HG03097 (cell line): ENCODE data around the gene PLEKHA7.

Experiments
- ATAC-seq: cut with Tn5 transposase; IDR thresholded peaks from one replicate; pipeline ENCODE4 v1.9.1; 2021; ENCODE audit not compliant: unreplicated experiment, low FRiP score

The PLEKHA7 gene

DNA sequence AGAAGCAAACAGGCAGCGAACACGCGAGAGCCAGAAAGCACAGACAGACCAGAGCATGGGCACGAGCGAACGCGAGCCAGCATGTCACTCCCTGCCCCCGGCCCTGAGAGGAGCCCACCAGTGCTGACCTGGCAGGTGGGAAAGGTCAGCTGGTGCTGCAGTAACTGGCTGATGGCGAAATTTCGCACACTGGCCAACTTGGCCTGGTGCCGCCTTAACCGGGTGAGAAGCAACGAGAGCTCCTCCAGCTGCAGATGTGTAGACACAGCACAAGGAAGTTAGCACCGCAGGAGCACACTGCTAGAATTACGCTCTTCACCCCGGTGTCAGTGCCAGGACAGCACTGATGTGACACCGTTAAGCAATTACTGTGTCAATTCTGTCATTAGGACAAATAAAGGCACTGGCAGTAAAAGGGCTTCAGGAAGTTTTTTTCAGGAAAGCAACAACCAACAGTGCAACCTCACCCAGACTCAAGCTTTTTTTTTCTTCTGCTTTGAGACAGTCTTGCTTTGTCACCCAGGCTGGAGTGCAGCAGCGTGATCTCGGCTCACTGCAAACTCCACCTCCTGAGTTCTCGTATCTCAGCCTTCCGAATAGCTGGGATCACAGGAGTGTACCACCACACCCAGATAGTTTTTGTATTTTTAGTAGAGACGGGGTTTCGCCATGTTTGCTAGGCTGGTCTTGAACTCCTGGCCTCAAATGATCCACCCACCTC, 199.0 kb downstream of the PLEKHA7 start:
- no peak for ATAC-seq

DNA sequence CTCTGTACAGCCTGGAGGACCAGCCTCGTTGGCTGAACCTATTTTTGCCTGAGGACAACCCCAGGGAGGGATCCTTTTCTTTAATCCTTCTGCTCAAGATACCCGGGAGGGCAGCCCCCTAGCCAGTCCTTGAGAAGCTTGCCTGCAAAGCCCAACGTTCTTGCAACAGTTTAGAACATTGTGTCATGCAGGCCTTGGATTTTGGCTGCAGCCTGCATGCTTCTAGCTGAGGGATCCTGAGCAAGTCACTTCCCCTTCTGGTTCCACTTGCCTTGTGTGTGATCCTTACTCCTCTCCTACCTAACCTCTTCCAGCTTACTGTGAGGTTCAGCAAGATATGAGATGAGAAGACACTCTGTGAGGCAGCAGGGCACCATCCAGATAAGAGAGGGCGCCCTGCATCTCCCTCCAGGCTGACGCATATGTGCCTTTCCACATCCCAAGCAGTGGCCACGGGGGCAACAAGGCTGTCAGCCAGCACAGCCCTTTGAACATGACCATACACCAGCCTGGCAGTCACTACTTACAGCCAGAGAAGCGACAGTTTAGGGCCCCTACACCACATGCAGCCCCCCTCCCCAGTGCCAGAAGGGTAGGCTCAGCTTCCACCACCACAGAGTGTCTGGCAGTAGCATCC, 199.7 kb downstream of the PLEKHA7 start:
- ATAC-seq = no peak

DNA sequence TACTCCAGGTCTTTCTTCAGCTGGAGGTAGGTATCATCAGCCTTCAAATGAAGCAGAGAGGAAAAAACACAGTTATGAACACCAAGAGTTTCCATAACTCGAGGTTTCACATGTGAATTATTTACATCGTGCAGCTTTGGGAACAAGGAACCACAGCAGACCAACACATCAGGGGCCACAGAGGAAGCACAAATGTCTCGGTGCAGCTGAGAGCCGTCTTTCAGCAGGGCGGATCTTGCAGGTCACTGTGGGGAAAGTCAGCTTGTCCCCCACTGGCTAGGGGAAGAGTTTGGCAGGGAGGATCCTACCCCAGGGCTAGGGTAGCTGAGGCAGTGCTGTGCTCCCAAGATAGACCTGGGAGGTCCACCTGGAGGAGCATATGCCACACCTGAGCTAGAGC, 201.1 kb downstream of the PLEKHA7 start:
- ATAC-seq = no peak

DNA sequence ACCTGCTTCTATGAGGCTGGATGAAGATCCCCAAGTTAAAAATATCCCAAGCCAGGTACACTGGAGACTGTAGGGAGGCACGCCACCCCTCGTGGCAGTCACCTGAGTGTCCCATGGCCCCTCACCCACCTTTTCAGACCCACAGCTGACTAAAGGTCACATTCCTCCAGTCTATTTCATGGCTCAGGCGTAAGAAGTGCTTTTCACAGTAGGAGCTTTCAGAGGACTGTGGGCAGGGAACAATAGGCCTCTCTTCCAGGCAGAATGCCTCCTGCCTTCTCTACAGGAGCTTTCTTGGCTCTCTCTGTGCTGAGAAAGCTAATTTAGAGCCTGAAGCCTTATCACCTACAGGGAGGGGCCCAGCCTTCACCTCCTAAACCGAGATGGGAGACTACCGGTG, 201.9 kb downstream of the PLEKHA7 start:
- ATAC-seq = no peak

DNA sequence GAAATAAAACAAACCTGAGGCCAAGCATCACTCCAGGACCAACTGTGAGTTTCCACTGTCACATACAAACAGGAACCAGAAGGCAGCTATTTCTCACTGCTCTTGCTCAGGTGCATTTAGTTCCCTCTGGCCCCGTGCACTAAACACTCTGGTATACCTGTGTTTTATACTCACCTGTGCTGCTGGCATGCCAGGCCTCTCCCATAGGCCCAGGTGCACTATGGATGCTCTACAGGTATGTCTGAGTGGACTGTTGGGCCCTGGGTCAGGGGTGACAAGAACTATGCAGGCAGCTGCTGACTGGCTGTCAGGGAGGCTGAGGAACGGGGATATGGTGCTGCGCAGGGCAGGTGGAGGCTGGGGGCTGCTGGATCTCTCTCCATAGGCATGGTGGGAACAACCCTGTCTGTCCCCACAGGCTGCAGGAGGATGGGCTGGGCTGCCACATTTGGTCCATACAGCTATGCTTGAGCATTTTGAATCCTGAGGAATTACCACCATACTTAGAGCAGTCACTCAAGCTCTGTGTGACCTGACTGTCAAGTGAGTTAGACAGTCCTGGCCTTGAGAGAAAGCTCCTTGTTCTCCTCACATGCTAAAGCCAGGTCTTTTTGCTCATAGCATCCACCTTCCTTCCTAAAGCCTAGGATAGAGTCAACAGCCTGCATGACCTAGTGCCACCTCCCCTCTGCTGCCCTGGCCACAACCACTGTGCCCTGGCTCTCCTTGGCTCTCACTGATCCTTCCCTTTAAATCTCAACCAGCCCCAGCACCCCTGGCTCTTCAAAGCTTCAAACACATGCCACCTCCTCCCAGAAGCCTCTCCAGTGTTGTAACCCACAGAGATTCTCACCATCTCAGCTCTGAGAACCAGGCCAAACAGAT, 202.8 kb downstream of the PLEKHA7 start:
- no peak for ATAC-seq

DNA sequence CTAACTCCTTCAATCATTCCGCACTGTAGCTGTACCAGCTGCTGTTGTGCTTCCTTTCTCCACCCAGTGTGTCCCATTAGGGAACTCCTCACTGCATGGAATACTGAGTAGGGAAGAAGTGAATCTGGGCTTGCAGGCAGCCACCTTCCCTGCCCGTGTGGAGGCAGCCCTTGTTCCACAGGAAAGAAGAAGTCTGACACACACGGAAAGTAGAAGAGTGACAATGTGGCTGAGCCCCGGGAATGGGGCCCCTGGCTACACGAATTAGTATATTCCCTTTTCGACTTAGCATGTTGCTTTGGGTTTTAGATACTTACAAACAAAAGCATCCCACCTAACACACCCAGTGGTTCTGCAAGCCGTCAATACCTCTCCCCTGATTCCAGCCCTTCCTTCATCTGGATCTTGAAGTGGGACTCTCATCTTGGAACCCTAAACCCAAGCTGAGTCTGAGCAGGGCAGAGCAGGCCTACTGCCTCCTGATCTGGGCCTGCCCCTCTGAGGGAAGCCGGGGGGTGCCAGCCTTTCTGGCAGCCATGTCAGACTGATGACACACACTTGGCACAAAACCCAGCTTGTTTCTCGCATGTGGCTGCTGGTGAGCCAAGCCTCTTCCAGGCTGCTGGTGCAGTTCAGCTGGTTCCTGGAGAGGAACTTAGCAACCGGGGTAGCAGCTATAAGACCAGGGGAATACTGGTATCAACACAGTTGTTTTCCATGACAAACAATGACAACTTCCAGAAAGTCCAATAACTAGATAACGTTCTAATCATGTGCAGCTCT, 204.1 kb downstream of the PLEKHA7 start:
- no peak for ATAC-seq

DNA sequence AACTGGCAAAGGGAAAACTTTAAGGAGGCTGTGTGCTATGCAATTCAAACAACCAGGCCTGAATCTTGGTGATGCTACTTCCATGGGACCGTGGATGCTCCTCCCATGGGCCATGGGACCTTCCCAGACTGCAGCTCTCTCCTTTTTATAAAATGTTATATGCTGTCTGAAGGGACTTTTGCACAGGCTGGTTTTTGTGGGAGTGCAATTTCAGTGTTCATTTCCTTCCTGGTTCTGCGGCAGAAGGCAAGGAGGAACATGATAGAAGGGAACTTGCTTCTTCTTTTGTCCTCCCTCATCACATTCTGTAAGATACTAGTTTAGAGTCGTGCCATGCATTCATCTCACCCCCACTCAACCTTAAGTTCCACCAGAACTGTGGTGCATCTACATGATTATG, 206.9 kb downstream of the PLEKHA7 start:
- ATAC-seq = no peak

DNA sequence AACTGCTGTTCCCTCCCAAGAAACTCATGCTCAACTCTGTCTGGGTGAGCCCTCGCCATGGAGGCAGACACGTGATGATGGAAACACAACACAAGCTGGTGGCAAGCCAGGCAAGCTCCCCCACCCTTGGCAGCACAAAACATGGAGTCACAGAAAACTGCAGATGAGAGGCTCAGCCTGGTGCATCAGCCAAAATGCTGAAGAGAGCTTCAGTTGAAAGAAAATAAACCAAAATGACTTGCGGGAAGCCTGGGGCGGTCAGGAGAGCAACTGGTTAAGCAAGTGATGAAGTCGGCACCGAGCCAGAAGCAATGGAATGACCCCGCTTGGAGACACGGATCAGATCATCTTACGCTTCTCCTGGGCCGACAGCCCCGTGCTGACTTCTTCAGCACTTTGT, 207.4 kb downstream of the PLEKHA7 start:
- no peak for ATAC-seq

DNA sequence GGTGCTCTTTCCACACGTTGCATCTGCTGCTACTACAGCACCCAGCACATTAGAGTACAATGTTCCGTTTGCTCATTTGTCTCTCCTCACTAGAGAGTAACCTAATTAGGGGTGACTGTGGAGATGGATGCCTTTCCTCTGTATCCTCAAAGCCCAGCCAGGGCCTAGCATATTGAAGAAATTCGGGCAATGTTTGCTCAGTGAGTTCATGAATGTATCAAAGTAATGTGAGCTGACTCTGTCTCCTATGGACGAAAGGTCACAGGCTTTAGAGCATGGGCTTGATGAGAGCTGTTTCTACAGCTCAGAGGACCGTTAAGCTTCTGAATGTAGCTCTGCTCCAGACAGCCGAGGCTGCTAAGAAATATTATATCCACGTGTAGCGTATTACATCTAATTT, 208.3 kb downstream of the PLEKHA7 start:
- no peak for ATAC-seq

DNA sequence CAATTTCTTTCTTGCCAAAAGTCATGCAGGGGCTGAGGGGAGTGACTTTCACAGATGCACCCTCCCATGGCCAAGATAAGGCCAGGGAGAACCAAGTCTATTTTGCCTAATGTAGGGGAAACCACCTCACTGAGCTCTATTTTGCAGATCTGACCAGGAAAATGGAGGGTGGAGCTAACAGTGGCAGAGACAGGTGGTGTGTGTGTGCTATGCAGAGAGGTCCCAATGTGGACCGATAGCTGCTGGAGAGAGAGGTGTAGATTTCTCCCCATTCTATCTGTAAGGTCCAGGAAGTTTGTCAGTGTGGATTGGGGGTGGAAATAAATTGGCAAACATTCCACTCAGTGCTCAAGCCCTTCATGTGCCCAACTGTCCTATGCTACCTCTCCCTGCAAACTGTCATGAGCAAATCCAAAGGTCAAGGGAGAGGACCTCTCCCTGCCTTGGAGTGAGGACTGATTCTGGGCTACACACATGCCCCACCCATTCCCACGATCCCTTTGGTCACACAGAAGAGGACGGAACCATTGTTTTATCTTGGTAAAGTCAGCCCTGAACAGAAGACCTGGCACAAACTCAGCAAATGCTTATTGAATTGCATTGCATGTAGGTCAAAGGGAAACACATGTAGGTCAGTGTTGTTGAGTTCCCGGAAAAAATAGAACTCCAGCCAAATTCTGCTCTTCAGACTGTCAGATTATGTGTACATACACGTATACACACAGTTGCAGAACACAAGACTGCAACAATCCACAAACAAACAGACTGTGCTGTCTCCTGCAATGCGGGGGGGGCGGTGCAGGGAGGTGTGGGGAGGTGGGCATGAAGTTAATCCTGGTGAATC, 209.9 kb downstream of the PLEKHA7 start:
- no peak for ATAC-seq

DNA sequence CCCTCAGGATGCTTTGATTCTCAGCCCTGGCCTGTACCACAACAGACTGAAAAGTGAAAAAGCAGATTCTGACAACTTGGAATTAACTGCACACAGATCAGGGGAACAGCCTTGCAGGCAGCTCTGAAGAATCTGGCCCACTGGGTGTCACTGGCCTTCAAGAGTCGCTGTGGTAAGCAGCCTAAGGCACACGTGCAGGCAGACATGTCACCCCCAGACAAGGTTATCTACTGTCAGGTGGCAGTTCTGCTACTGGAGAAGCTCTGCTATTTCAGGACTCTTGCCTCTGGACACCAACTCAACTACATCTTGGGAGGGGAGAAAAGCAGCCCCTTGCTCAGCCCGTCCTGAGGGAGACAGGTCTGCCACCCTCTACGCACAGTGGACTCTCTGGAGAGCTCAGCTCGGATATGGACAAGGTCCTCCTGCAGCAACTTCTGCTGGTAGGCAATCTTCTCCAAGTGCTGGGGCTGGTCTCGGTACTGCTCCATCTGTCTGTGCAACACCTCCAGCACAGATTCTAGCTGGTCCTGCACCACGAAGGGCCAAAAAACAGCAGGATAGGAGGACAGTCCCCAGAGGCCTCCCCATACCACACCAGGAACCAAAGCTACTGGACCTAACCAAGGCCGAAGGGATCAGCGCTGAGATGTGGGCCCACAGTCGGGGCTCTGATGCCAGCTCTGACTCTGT, 212.8 kb downstream of the PLEKHA7 start:
- no peak for ATAC-seq

DNA sequence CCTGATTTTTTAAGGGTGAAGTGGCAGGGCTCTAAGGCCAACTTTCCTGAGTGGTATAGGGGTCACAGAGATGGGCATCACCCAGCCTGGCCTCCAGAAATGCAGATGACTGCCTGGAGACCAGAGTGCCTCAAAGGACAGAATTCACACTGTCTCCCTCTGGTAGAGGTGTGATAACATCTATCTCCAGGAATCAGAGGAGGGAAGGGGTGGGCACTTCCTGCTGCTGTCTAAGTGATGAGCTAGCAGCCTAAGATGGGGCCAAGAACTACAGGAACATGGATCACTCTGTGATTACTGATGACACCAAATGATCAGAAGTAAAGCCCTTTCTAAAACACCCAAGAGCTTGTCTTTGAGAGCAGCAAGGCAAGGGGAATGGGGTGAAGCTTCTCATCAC, 213.8 kb downstream of the PLEKHA7 start:
- ATAC-seq = no peak

DNA sequence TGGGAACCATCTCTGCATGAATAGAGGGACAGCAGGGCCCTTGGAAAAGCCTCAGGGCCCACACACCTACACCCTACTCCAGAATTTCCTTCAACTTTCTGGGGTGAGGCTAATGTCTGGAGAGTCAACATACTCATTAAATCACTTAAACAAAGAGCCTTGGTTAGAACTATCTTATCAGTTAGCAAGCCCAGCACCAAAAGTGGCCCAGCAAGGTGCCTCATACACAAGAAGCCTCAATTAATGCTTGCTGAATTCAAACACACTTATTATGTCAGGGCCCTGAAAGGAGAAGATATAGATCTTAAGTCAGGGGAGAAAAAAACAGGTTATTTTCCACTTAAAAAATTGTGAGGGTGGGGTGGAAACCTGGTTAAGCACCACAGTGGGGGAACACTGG, 214.3 kb downstream of the PLEKHA7 start:
- no peak for ATAC-seq

DNA sequence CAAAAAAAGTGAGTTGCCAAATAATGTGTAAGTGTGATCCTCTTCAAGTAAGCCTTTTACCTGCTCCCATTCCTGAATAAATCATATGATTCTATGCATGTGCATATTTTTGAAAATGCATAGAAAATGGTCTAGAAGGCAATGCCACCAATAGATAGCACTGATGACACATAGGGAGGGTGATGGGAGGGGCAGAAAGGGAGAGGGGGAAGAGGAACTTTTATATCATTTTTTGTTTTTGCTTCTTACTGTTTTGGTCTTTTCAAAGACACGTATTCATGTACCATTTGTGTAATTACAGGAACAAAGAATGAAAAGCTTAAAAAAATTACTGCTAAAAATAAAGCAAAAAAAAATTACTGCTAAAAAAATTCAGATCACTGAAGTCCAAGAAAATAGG, 215.0 kb downstream of the PLEKHA7 start:
- ATAC-seq = no peak

DNA sequence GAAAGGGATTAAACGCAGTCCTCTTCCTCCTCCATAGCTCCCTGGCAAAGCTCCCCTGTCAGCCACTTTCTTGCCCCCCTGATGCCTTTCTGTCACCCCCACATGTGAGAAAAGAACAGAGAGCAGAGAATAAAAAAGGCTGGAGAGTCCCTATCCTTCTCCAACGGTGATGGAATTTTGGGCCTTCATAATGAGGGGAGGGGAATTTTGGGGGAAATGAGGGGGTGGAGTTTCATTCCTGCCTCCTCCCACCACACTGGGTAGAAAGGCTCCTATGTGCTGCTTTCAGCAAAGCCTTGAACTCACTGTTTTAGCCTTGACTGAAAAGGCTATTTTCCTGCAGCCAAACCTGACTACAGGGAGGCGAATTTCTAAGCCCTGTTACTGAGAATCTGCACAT, 216.4 kb downstream of the PLEKHA7 start:
- no peak for ATAC-seq

DNA sequence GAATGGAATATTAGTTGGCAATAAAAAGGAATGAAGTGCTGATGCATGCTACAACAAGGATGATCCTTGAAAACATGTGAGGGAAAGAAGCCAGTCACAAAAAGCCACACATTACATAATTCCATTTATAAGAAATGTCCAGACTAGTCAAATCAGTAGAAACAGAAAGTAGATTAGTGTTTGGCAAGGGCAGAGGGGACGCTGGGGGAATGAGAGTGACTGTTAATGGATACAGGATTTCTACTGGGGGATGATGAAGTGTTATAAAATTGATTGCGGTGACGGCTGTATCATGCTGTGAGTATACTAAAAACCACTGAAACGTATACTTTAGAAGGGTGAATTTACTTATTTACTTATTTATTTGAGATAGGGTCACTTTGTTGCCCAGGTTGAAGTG, 217.9 kb downstream of the PLEKHA7 start:
- ATAC-seq = no peak

DNA sequence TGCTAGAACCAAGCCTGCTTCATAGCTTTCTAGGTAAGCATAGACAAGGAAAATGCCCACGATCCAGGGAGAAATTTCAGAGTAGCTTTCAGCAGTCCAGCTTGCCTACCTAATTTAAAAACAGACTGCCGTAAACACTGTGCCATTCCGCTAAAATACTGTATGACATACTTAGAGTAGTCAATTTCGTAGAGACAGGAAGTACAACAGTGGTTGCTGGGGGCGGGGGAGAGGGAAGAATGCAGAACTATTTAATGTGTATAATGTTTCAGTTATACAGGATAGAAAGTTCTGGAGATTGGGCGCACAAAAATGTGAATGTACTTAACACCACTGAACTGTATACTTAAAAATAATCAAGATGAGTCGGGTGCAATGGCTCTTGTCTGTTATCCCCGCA, 219.1 kb downstream of the PLEKHA7 start:
- no peak for ATAC-seq

DNA sequence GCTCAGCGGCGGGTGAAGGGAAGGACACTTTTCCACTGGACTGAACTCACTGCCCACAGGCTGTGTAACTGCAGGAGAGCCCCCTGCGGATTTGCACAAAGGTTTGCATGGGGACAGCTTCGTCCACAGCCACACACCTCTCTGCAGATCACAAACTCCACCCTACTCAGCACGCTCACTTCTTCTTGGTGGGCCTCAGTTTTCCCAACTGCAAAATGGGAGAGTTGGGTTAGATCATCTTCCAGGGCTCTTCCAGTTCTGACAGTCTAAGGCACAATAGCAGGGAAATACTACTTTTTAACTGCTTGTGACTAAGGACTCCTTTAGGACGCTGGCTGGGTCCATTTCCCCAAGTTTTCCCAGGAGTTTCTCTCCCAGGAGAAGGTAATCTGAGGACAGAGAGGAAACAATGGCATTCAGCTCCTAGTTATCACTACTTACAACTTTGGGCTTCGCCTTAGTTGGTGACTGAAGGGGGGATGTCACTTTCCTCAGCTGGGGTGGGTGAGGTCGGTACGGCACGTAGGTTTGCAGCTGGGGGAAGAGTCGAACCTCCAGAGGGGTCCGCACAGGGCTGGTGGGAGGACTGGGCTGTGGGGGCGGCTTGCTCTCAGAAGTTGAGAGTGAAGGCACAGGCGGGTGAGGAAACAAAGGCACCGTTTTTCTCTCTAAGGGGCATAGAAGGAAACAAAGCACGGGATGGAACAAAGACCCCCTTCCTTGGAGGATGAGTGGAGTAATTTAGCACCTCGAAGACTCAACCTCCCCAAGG, 220.0 kb downstream of the PLEKHA7 start:
- no peak for ATAC-seq

DNA sequence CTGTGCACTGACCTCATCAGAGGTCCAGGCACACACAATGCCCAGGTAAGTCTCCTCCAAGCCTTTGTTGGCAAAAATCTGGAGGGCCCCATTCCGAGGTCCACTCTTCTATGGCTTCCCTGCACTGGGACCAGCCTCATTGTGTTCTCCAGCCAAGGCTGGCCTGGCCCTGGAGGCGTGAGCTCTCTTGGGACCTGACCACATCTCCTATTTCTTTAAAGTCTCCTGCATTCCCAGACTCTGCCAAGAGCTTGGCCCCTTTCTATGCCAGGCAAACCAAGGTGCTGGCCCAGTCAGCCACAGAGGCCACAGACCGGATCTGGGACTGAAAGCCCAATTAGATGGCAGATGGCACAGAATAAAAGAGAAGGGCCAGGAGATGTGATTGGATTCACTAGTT, 220.7 kb downstream of the PLEKHA7 start:
- no peak for ATAC-seq
